Measurements from ENCODE around the gene ADSS1.

Gene ADSS1

GRCh38 chr14:104769324-104770071, 45.5 kb downstream of the ADSS1 start:
- DNase-seq (ENCODE audit: low read depth in 2 of 2), result no peak

DNA sequence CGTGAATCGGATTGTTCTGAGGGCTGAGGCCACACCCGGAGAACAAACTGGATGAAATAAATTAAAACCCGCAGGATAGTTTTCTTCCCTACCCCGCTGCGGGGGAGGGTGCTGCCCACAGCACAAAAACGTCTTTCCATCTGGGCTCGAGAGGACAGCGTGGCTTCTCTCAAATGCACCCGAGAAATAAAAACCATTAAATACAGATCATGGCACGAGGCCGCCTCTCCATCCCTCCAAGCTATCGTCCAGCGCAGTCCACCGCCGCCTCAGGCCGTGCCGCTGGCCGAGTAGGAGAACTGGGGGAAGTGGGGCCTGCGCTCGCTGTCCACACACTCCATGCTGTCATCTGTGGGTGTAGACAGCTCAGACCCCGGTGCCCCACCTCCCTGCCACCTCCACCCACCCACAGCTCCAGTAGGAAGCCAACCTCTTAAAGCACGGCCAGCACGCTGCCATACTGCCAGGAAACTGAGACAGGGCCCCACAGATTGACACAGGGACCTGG, 46.1 kb downstream of the ADSS1 start:
- DNase-seq (ENCODE audit: low read depth in 2 of 2), result no peak

DNA sequence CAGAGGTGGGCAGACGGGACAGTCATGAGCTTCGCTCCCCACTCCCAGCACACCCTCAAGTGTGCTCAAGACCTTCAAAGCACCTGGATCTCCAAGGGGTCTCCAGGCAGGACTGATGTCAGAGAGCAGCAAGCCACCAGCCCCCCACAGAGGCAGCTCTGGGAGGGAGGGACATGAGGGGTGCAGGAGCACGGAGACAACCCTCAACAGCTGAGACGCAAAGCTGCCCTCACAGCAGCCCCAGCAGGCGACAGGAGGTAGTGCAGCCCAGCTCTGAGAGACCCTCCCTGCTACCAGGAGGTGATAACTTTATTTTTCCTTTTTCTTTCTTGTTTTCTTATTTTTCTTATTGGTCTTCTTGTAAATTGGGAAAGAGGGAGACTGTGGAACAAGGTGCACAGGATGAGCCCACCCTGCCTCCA, 46.8 kb downstream of the ADSS1 start:
- DNase-seq (ENCODE audit: low read depth in 2 of 2), result no peak

DNA sequence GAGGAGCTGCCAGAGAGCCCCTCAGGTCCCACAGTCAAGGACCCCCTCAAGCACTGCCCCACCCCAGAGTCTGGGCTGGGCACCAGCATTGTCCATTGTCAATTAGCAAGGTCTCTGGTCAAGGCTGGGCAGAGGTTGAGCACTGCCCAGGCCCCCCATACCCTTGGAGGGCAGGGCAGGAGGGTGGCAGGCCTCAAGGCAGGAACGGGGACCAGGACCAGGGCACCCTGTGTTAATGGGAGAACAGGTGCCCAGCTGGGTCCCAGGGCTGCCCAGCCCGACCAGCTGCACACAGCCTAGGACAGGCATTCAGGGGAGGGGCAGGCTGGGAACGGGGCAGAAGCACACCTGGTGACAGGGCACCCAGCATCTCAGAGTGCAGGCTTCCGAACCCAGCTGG, 47.3 kb downstream of the ADSS1 start:
- no peak for DNase-seq (ENCODE audit: low read depth in 2 of 2)

DNA sequence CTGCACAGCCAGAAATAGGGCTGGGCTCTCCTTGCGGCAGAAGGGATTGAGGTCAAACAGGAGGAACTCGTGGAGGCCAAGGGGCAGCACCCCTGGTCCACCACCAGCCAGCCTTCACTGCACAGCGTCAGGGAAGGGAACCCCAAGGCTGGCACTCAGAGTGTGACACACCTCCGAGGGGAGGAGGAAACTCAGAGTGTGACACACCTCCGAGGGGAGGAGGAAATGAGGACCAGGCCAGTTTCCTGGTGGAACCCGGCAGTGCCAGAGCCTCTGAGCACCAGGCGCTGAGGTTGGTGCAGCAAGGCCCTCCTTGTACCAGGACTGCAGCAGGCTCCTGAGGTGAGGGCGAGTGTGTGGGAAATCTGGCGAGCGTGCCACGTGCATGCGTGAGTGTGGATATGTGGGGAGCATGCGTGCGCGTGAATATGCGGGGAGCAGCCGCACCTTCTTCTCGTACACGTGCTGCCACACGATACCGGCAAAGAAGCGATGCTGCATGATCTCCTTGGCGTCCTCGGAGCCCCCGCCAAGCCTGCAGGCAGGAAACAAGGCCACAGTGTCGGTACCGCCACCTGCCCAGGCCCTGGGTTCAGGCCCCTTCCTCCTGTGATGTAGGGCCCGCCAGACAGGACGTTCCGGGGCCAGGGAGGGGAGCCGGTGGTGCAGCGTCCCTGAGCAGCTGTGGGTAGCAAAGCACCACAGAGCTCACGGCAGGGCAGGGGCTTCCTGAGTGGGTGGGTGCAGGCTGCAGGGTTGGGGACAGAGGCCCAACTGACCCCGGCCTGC, 48.1 kb downstream of the ADSS1 start:
- DNase-seq (ENCODE audit: low read depth in 2 of 2), result no peak

GRCh38 chr14:104772707-104773504, 48.9 kb downstream of the ADSS1 start:
- no peak for DNase-seq (ENCODE audit: low read depth in 2 of 2)

- DNase-seq (ENCODE audit: low read depth in 2 of 2), result no peak
Measured at GRCh38 chr14:104773505-104774452, 49.8 kb downstream of the ADSS1 start.

DNA sequence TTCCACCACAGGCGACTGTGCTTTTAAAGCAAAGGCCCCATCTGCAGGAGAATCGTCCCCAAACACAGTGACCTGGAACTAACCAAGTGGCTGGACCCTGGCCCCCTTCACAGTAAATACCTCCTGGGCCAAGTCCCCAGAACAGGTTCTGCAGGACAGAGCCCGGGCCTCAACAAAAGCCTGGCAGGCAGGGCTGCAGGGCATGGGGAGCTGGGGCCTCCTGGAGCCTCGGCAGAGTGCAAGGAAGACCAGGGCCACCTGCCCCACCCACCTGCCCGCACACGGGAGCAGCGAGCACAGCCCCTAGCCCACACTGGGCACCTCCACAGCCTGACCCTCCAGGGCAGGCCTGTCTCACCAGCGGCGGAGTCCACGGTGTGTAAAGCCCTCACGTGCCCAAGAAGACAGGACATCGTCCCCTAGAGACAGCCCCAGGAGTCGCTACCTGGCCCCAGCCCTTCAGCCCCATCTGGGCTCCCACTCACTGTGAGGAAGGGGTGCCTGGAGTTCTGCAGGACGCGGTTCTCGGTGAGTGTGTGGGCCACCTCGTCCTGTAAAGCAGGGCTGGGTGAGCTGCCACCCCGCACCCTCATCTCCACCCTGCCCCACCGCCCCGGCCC, 50.5 kb downstream of the ADSS1 start:
- DNase-seq (ENCODE audit: low read depth in 2 of 2), result no peak

DNA sequence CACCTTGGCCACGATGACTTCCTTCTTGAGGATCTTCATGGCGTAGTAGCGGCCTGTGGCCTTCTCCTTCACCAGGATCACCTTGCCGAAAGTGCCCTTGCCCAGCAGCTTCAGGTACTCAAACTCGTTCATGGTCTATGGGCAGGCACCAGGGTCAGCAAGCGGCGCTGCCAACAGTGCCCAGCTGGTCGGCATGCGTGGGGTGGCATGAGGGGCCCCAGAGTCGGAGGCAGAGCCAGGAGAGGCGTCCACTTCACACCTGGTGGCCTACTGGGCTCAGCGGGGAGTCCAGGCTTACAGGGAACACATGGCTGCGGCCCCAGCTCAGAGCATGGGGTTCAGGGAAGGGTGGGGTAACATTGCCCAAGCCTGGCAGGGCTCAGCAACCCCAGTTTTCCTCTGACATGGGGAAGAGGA, 51.1 kb downstream of the ADSS1 start:
- DNase-seq (ENCODE audit: low read depth in 2 of 2), result no peak

DNA sequence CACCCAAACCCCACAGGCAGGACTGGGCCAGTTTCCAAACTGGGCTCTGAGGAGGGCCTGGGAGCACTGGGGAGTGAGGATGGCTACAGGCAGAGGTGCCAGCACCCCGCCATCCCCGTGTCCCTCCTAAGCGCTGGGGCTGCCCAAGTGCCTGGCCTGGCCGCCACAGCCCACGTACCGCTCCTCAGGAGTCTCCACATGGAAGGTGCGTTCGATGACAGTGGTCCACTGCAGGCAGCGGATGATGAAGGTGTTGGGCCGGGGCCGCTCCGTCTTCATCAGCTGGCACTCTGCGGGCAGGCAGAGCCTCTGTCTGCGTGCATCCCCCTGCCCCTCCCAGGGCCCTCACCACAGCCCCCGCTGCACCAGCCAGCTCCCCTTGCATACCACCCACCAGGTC, 52.5 kb downstream of the ADSS1 start:
- no peak for DNase-seq (ENCODE audit: low read depth in 2 of 2)

GRCh38 chr14:104776961-104777807, 53.2 kb downstream of the ADSS1 start:
- DNase-seq (ENCODE audit: low read depth in 2 of 2), result no peak

DNA sequence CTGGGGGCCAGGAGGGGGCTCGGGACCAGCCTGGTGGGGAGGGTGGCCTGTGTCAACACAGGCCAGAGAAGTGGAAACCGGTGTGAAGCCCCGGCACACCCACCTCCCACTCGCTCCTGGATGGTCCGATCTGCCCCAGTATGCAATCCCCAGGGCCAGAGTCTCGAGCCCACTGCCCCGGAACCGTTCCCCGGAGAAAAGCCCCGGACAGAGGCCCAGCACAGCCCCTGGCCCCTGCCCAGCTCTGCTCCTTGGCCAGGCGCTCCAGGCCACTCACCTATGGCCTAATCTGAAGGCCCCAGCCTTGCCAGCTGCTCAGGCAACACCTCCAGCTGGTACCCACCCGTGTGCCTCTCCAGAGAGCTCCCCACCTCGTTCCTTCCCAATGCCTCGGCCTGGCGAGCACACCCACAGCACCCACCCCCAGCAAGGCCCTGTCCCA, 53.8 kb downstream of the ADSS1 start:
- no peak for DNase-seq (ENCODE audit: low read depth in 2 of 2)

- no peak for DNase-seq (ENCODE audit: low read depth in 2 of 2)
Measured at GRCh38 chr14:104778694-104779331, 54.8 kb downstream of the ADSS1 start.

DNA sequence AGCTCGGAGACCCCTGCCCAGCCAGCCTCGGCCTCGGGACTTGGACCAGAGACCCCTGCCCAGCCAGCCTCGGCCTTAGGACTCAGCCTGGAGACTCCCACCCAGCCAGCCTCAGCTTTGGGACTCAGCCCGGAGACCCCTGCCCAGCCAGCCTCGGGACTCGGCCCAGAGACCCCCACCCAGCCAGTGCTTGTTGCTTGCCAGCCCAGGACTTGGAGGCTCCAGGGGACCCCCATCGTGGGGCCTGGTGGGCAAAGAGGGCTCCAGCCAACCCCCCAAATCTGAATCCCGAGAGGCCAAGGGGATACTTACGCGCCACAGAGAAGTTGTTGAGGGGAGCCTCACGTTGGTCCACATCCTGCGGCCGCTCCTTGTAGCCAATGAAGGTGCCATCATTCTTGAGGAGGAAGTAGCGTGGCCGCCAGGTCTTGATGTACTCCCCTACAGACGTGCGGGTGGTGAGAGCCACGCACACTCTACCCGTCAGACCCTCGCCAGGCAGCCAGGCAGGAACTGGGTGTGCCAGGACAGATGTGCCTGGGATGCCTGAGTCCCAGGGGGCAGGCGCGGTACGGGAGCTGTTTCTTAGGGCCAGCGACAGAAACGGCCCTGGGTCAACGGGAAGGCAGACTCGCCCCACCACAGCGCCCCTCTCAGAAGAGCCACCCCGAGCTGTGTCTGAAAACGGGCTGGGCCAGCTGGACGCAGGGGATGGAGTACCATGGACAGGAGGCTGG, 55.9 kb downstream of the ADSS1 start:
- no peak for DNase-seq (ENCODE audit: low read depth in 2 of 2)

DNA sequence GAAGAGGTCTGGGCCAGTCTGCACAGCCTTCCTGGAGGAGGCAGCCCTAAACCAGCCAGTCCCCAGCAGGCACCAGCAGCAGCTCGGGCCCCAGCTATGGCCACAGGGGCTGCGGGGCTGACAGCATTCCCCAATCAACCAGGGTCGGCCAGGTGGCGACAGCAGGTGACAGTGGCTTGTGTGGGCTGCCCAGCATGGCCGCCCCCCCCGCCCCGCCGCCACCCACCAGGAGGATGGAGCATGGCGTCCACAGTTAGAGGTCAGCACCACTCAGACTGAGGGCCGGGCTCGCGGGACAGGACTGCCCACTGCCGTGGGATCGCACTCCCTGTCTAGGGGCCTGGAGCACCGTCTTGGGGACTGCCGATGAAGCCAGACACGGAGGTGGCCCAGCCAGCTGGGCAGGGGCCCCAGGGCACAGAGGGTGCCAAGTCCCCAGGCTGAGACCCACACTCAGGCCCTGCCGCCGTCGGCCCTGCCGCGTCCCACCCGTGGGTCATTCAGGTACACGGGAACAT, 56.5 kb downstream of the ADSS1 start:
- no peak for DNase-seq (ENCODE audit: low read depth in 2 of 2)

DNA sequence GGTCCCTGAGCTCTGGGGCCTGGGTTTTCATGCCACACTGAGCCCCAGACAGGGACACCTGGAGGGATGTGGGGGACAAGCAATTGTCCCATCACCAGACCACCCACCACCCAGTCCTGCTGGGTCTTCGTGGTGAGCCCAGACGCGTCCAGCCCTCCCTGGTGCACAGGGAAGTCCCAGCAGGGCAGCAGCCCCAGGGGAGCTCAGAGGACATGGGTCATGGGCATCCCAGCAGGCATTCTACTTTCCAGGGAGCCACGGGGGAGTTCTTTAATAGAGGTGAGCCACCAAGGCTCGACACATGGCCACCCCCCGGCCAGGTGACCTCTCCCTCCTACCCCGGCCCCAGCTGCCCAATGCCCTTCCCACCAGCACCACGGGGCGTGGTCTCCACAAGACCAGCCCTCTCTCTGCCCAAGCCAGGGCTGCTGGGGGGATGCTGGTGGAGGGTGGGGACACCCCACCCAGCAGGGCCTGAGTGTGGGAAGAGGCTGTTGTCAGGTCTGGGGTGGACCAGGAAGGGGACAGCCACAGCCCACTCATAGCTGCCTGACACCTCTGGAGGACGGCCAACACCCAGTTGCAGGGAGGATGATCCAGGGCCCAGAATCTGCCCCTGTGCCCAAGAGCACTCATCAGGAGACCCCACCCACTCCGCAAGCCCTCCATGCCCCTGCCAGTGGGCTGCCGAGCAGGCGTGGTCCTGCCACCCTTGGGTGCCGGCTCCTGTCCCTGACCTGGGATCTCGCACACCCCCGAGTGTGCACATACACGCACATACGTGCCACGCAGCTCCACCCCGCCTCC, 57.4 kb downstream of the ADSS1 start:
- no peak for DNase-seq (ENCODE audit: low read depth in 2 of 2)

DNA sequence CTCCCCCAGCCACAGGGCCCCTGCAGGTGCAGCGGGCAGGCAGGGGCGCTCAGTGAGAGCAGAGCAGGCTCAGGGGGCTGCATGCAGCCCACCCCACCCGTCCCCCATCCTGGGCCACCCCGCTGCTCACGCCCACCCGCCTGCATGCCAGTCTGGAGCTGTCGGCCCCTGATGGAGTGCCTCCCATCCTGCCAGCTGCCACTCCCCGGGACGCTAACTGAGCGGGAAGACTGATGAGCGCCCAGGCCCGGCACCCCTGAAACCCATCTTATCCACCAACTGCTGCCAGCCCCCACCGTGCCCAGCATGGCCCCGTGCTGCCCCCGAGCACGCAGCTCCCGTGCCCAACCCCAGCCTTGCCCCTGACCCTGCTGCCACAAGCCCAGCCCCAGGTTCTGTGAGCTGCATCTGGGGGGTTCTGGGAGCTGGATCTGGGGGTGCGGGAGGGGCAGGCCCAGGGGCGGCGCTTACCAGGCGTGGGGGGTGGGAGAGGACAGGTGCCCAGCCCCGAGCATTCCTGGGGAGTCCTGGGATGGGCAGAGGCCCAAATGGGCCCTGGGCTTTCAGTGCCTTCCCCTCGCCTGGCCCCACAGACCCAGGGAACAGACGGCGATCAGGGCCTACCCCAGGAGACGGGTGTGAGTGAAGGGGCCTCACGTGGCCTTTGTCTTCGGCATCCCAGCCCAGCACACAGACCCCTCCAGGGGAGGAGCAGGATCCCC, 58.2 kb downstream of the ADSS1 start:
- no peak for DNase-seq (ENCODE audit: low read depth in 2 of 2)
